ENCODE measurements around the gene OR13J1.

DNA sequence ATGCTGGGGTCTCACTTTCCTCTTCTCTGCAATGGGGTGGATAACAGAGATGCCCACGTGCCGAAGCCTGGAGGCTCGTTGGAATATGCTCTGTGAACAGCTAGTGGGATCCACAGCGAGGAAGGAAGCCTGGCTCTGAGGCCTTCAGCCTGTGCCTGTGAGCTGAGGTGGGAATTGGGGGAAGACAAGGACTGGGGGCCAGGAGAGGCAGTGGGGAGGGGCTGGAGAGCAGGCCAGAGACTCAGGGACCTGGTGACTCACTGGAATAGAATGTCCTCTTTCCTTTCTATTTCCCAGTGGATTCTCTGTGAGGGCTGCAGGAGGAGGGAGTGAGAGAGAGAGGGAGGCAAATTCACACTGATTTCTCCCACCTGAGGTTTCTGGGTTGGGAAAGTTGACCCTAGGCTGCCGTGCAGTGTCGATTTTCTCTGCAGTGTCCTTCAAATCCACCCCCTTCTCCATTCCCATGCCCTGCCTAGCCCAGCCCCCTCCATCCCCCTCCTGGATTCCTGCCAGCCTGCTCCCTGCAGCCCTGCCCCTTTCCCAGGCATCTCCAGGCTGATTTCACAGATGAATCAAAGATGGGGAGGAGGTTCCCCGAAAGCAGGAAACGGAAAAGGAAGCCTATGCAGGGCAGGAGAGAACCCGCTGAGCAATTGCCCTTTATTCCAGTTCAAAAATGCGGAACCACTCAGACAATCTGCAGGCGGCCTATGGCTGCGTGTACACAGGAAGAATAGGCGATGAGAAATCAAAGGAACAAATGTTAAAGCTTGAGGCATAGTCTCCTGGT is 37.7 kb upstream of the OR13J1 start:
- TF ChIP-seq CTCF (IDR thresholded peaks at IDR 0.05) (no peak), USF2 (CRISPR knock-in tag; IDR thresholded peaks at IDR 0.05) (no peak), ZNF263 (CRISPR knock-in tag; IDR thresholded peaks at IDR 0.05; ENCODE audit: low read depth) (no peak), TEAD4 (CRISPR knock-in tag; IDR thresholded peaks at IDR 0.05) (no peak), KAT7 (CRISPR knock-in tag; IDR thresholded peaks at IDR 0.05; ENCODE audit: borderline replicate concordance) (no peak), CBFB (CRISPR knock-in tag; IDR thresholded peaks at IDR 0.05; ENCODE audit: low read depth) (no peak)
- TF ChIP-seq, protein P1, sequence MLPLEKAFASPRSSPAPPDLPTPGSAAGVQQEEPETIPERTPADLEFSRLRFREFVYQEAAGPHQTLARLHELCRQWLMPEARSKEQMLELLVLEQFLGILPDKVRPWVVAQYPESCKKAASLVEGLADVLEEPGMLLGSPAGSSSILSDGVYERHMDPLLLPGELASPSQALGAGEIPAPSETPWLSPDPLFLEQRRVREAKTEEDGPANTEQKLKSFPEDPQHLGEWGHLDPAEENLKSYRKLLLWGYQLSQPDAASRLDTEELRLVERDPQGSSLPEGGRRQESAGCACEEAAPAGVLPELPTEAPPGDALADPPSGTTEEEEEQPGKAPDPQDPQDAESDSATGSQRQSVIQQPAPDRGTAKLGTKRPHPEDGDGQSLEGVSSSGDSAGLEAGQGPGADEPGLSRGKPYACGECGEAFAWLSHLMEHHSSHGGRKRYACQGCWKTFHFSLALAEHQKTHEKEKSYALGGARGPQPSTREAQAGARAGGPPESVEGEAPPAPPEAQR (CRISPR knock-in tag; IDR thresholded peaks at IDR 0.05), result no peak
- TF ChIP-seq, protein P2, sequence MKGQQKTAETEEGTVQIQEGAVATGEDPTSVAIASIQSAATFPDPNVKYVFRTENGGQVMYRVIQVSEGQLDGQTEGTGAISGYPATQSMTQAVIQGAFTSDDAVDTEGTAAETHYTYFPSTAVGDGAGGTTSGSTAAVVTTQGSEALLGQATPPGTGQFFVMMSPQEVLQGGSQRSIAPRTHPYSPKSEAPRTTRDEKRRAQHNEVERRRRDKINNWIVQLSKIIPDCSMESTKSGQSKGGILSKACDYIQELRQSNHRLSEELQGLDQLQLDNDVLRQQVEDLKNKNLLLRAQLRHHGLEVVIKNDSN (CRISPR knock-in tag; IDR thresholded peaks at IDR 0.05), result no peak
